Occipital lobe (tissue), 2 donors: ENCODE measurements around the gene POLR1D. TPM values are rescaled to one million over a fixed set of nuclear protein-coding genes. Genes with fewer than 3 reads are reported as not detected.

Source experiments
- DNase-seq: peaks from one replicate; lab custom pipeline; 2025; lab: John Stamatoyannopoulos, UW
- total RNA-seq: library from RNA; depleted of rRNA; stranded (reverse); fragments of >200 nt; gene quantifications from one replicate; pipeline ENCODE4 v1.2.3, GENCODE V29; 2014

Gene POLR1D, protein sequence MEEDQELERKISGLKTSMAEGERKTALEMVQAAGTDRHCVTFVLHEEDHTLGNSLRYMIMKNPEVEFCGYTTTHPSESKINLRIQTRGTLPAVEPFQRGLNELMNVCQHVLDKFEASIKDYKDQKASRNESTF
- total RNA-seq, result 52.7 TPM

- DNase-seq, result peak; percentile 47
Observed at GRCh38 chr13:27621366-27622101, at the start of gene POLR1D. POLR1D (plus strand) TSS chr13:27621892; CDS start chr13:27621984, 92 bp downstream.

DNA sequence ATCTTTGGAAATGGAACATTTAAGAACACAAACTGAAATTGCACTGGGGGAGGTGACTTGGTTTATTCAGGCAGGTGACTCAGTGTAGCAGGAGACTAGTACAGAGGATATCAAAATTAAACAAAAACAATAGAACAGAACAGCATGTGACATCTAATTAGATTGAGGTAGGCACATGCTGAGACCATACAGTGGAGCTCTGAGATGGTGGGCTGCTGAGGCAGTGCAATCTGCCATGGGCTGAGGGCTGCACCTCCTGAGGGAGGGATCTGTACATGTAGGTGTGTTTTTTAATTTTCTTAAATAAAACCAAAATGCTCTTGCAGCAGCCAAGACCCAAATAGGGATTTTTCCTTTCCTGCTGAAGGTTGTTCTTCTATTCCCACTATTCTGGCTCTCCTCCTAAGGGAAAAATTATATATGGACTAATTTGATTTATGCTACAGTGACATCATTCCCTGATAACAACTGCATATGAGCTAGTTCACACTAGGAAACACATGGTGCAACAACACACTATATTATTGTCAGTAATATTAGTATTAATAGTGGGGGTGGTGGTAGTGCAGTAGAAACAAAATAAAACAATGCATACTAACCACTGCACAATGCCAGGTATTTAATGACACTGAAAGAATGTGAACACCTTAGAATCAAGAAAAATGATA is 49.3 kb upstream of the POLR1D start:
- no peak for DNase-seq

- DNase-seq, result no peak
Observed at GRCh38 chr13:27573265-27573664, 48.4 kb upstream of the POLR1D start.

- no peak for DNase-seq
Observed at GRCh38 chr13:27574661-27575060, 47.0 kb upstream of the POLR1D start.

- DNase-seq, result no peak
Observed at GRCh38 chr13:27578121-27579030, 43.3 kb upstream of the POLR1D start.

- no peak for DNase-seq
Observed at GRCh38 chr13:27583645-27584044, 38.0 kb upstream of the POLR1D start.

GRCh38 chr13:27587095-27587746 is 34.5 kb upstream of the POLR1D start:
- no peak for DNase-seq

GRCh38 chr13:27588405-27588804 is 33.3 kb upstream of the POLR1D start:
- DNase-seq, result no peak

- DNase-seq, result no peak
Observed at GRCh38 chr13:27592865-27593264, 28.8 kb upstream of the POLR1D start.

DNA sequence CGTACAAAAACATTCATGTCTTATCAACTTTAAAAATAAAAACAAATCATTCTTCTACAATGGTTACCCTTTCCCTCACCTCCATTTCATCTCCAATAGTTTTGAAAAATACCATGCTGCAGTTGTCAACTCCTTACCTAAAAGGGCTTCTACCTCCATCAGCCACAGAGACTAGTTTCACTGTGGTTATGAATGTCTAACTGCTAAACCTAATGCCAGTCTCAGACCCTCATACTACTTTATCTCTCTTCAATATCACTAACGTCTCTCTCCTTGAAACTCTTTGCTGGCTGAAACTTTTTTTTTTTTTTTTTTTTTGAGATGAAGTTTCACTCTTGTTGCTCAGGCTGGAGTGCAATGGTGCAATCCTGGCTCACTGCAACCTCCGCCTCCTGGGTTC is 28.4 kb upstream of the POLR1D start:
- DNase-seq, result no peak

GRCh38 chr13:27595055-27595811 is 26.5 kb upstream of the POLR1D start:
- no peak for DNase-seq

- no peak for DNase-seq
Observed at GRCh38 chr13:27599096-27599495, 22.6 kb upstream of the POLR1D start.

GRCh38 chr13:27599845-27600553 is 21.7 kb upstream of the POLR1D start:
- no peak for DNase-seq

DNA sequence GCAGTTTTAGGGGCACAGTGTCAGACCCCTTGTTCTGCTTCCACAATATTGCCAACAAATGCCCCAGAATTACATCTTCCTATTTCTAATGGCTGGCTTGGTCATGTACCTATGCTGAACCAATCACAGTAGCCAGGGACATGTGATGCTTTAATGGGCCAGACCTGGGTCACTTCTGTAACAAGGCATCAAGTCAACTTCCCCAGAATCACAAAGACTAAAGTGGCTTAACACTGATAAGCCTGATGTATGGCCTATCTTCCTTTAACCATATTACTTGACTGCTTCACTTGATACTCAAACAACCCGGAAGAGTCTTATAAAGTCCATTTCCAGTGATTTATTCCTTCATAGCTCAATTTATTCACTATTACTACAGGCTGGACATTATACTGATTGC is 21.0 kb upstream of the POLR1D start:
- no peak for DNase-seq

- DNase-seq, result no peak
Observed at GRCh38 chr13:27601208-27601607, 20.5 kb upstream of the POLR1D start.

DNA sequence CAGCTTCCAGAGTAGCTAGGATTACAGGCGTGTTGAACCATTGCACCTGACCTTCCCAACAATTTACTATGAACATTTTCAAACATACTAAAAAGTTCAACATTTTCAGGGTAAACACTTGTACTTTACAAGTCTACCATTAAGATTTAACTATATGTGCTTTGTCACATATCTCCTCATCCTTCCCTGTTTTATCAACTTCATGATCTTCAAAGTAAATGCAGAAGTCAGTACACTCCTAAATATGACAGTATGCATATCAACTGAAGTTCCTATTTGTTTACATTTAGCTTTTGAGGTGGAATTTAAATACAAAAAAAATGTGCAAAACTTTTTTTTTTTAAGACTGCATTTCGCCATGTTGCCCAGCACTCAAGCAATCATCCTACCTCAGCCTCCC is 19.9 kb upstream of the POLR1D start:
- DNase-seq, result no peak

GRCh38 chr13:27605099-27605498 is 16.6 kb upstream of the POLR1D start:
- no peak for DNase-seq

DNA sequence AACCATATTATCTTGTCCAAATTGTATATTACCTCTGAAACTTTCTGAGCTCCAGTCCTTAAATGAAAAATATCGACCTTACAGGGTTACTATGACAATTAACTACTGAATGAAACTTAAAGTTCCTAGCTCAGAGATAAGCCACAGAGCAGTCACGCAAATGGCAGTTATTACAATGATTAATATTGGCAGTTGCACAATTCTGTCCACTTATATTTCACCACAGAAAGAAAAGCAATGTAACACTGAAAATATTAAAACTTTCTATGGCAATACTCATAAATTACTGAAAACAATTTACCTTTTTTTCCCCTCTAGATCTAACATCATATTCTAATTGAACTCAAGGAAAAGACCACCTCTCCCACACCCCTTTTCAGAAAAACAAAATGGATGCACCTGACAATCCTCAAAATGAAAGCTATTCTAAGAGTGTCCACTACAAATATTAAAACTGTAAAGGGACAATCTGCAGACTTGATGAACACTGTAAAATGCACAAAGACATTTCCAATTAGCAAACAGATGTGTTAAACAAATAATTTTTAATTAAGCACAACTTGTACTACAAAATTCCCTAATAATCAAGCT is 16.0 kb upstream of the POLR1D start:
- DNase-seq, result no peak

DNA sequence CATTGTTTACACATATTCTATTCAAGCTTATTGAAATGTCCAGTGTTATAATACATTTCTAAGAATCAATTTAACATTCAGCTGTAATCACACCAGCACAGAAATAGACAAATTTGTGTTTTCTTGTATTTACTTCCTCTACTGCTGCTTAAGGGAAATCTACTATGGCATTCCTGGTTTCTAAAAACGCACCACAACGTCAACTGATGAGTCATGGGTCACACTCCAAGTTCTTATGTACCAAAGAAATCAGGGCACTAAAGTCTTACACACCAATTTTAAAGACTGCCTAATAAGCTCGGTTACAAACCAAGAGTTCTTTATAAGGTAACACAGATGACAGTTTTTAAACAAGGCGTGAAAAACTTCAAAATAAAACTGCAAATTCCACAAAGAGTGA is 14.6 kb upstream of the POLR1D start:
- no peak for DNase-seq

GRCh38 chr13:27613628-27614027 is 8.1 kb upstream of the POLR1D start:
- DNase-seq, result no peak
